ENCODE data around the gene TSEN54.

The TSEN54 gene

GRCh38 chr17:75524269-75524969, 8.1 kb downstream of the TSEN54 start:
- DNase-seq (ENCODE audit: low read depth, low spot score) = no peak
- H3K9me3 ChIP-seq (ENCODE audit: low read depth, low read length) = no peaks in the 10 kb centered on the region
- no peak for TF ChIP-seq POLR2AphosphoS5 (IDR thresholded peaks at IDR 0.05; ENCODE audit: borderline replicate concordance, low read depth, low read length)
- TF ChIP-seq EZH2 (IDR thresholded peaks at IDR 0.05) = no peak
- TF ChIP-seq FOXP2 (optimal IDR thresholded peaks at IDR 0.05; ENCODE audit: control extremely low read depth, extremely low read length, insufficient read depth) = no peak
- H3K27ac ChIP-seq = no peak overlapping the region
- H3K36me3 ChIP-seq (ENCODE audit: insufficient read depth, low read length) = no peaks in the 10 kb centered on the region
- peak overlapping the region; percentile 93 for H3K4me3 ChIP-seq
- no peak overlapping the region for H3K9ac ChIP-seq (ENCODE audit: insufficient read length)

GRCh38 chr17:75524970-75525805, 8.9 kb downstream of the TSEN54 start, which contains the start of gene LLGL2:
Gene LLGL2, plus strand, starts transcription at chr17:75525697. Its CDS starts 17,730 bp downstream, at chr17:75543427.
- Histone ChIP-seq H3K36me3 (ENCODE audit: insufficient read depth, low read length) (no peaks in the 10 kb centered on the region), H3K9ac (ENCODE audit: insufficient read length) (no peak within 1 kb of the TSS), H3K27ac (no peak within 1 kb of the TSS), H3K4me3 (peak within 1 kb of the TSS; percentile 93), H3K9me3 (ENCODE audit: low read depth, low read length) (no peaks in the 10 kb centered on the region)
- no peak for DNase-seq (ENCODE audit: low read depth, low spot score)
- TF ChIP-seq FOXP2 (optimal IDR thresholded peaks at IDR 0.05; ENCODE audit: control extremely low read depth, extremely low read length, insufficient read depth) (no peak), EZH2 (IDR thresholded peaks at IDR 0.05) (no peak), POLR2AphosphoS5 (IDR thresholded peaks at IDR 0.05; ENCODE audit: borderline replicate concordance, low read depth, low read length) (no peak)

DNA sequence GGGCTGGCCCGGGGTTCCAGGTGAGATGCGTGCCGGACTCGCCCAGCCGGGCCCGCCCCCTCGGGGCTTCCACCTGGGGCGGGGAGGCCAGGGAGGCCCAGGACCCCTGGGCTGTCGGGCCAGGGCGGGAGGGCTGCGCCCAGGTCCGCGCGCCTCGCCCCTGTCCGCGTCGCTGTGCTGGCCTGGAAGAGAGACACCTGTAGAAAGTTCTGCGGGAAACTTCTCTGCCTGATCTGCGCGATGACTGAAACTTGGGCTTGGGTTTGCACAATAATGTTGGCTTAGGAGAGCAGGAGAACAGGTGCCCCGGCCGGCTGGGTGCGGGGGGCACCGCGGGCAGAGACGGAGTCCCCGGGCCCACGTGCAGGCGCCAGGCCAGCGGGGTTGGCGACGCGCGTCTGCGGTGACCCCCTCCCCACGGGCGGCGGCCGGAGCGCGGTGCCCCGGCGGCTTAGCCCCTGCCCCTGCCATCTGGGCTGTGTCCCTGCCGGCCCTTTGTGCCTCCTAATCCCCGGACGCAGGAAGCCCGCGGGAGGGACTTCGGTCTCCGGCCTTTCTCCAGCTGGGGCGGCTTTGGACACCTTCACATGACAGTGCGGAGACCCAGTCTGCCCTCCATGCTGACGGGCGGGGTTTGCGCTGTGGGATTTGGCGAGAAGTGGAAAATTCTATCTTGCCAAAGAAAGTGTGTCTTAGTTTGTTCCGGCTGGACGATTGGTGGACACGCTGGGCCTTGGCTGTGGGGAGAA, 9.7 kb downstream of the TSEN54 start:
- H3K27ac ChIP-seq = no peak overlapping the region
- no peaks in the 10 kb centered on the region for H3K36me3 ChIP-seq (ENCODE audit: insufficient read depth, low read length)
- TF ChIP-seq FOXP2 (optimal IDR thresholded peaks at IDR 0.05; ENCODE audit: control extremely low read depth, extremely low read length, insufficient read depth) = no peak
- TF ChIP-seq EZH2 (IDR thresholded peaks at IDR 0.05) = no peak
- no peak for TF ChIP-seq POLR2AphosphoS5 (IDR thresholded peaks at IDR 0.05; ENCODE audit: borderline replicate concordance, low read depth, low read length)
- peak overlapping the region; percentile 79 for H3K4me3 ChIP-seq
- H3K9ac ChIP-seq (ENCODE audit: insufficient read length) = no peak overlapping the region
- DNase-seq (ENCODE audit: low read depth, low spot score) = no peak
- no peaks in the 10 kb centered on the region for H3K9me3 ChIP-seq (ENCODE audit: low read depth, low read length)

DNA sequence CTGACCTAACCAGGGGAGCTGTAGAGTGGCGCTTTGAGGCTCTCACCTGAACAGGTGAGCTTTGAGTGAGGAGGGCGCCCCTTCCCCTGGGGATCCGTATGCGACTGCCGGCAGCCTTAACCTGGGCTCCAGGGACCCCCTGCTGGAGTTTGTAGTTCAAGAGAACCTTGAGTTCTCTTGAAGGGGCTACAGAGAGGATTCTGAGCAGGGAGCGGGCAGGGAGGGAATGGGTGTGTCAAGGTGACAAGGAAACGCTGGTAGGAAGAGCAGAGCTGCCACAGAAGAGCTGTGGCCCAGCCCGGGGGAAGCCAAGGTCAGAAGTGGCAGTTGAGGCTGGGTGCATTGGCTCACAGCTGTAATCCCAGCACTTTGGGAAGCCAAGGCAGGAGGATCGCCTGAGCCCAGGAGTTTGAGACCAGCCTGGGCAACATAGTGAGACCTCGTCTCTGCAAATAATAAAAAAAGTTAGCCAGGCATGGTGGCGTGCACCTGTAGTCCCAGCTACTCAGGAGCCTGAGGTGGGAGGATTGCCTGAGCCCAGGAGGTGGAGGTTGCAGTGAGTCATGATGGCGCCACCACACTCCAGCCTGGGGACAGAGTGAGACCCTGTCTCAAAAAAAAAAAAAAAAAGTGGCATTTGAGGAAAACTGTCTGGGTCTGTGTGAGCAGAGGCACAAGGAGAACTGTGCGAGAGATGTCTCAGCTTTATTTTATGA, 10.4 kb downstream of the TSEN54 start:
- Histone ChIP-seq H3K9me3 (ENCODE audit: low read depth, low read length) (no peaks in the 10 kb centered on the region), H3K27ac (no peak overlapping the region), H3K36me3 (ENCODE audit: insufficient read depth, low read length) (no peaks in the 10 kb centered on the region), H3K4me3 (no peak overlapping the region; the same call in 1 of the 2 replicates), H3K9ac (ENCODE audit: insufficient read length) (no peak overlapping the region)
- TF ChIP-seq POLR2AphosphoS5 (IDR thresholded peaks at IDR 0.05; ENCODE audit: borderline replicate concordance, low read depth, low read length) = no peak
- TF ChIP-seq FOXP2 (optimal IDR thresholded peaks at IDR 0.05; ENCODE audit: control extremely low read depth, extremely low read length, insufficient read depth) = no peak
- TF ChIP-seq EZH2 (IDR thresholded peaks at IDR 0.05) = no peak
- DNase-seq (ENCODE audit: low read depth, low spot score) = no peak

GRCh38 chr17:75530837-75531720, 14.8 kb downstream of the TSEN54 start:
- no peak overlapping the region for H3K27ac ChIP-seq
- no peaks in the 10 kb centered on the region for H3K9me3 ChIP-seq (ENCODE audit: low read depth, low read length)
- no peak for DNase-seq (ENCODE audit: low read depth, low spot score)
- H3K4me3 ChIP-seq = no peak overlapping the region
- H3K9ac ChIP-seq (ENCODE audit: insufficient read length) = no peak overlapping the region
- TF ChIP-seq POLR2AphosphoS5 (IDR thresholded peaks at IDR 0.05; ENCODE audit: borderline replicate concordance, low read depth, low read length) (no peak), FOXP2 (optimal IDR thresholded peaks at IDR 0.05; ENCODE audit: control extremely low read depth, extremely low read length, insufficient read depth) (no peak), EZH2 (IDR thresholded peaks at IDR 0.05) (no peak)
- H3K36me3 ChIP-seq (ENCODE audit: insufficient read depth, low read length) = no peaks in the 10 kb centered on the region

DNA sequence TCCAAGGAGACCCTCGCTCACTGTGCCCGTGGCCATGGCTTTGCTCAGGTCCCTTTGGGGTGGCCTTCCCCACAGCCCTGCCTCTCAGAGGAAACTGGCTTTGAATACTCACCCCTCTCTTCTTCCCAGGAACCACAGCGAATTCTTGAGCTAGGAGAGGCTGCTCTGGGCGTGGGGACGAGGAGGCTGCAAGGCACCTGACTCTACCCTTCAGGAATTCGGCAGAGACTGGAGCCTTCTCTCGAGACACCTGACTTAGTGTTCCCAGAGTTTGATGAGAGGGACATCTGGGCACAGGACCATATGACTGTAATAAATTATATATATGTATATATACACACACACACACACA, 15.4 kb downstream of the TSEN54 start:
- DNase-seq (ENCODE audit: low read depth, low spot score) = no peak
- H3K27ac ChIP-seq = no peak overlapping the region
- H3K9me3 ChIP-seq (ENCODE audit: low read depth, low read length) = no peaks in the 10 kb centered on the region
- no peak overlapping the region for H3K4me3 ChIP-seq
- no peak for TF ChIP-seq FOXP2 (optimal IDR thresholded peaks at IDR 0.05; ENCODE audit: control extremely low read depth, extremely low read length, insufficient read depth)
- H3K36me3 ChIP-seq (ENCODE audit: insufficient read depth, low read length) = no peaks in the 10 kb centered on the region
- no peak overlapping the region for H3K9ac ChIP-seq (ENCODE audit: insufficient read length)

DNA sequence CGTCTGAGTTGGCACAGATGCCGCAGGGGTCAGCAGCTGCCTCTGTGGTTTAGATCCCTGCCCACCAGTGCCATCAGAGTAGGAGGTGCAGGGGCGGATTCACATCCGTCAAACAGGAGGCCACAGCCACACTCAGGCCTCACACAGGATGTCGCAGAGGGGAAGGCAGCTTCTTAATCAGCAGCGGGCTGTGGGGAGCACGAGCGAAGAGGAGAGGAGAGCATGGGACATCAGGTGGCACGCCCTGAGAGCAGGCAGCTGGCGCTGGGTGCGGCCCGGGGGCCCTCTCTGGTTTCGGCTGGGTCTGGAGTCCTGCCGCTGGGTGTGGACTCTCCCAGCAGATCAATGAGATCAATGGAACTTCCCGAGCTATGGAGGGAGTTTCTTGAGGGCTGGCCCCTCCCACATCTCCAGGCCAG, 18.8 kb downstream of the TSEN54 start:
- no peak overlapping the region for H3K9ac ChIP-seq (ENCODE audit: insufficient read length)
- TF ChIP-seq FOXP2 (optimal IDR thresholded peaks at IDR 0.05; ENCODE audit: control extremely low read depth, extremely low read length, insufficient read depth) (no peak), POLR2AphosphoS5 (IDR thresholded peaks at IDR 0.05; ENCODE audit: borderline replicate concordance, low read depth, low read length) (no peak), EZH2 (IDR thresholded peaks at IDR 0.05) (no peak)
- no peak overlapping the region for H3K4me3 ChIP-seq
- no peaks in the 10 kb centered on the region for H3K36me3 ChIP-seq (ENCODE audit: insufficient read depth, low read length)
- no peaks in the 10 kb centered on the region for H3K9me3 ChIP-seq (ENCODE audit: low read depth, low read length)
- H3K27ac ChIP-seq = no peak overlapping the region
- DNase-seq (ENCODE audit: low read depth, low spot score) = no peak

Data from SK-N-MC (cell line).